ENCODE results near the gene TNPO2. TPM values are rescaled to one million over a fixed set of nuclear protein-coding genes. Genes with fewer than 3 reads are reported as not detected.

Gene TNPO2
- total RNA-seq, 2 donors from 2014 or later = 35.9 to 55.2 TPM

DNA sequence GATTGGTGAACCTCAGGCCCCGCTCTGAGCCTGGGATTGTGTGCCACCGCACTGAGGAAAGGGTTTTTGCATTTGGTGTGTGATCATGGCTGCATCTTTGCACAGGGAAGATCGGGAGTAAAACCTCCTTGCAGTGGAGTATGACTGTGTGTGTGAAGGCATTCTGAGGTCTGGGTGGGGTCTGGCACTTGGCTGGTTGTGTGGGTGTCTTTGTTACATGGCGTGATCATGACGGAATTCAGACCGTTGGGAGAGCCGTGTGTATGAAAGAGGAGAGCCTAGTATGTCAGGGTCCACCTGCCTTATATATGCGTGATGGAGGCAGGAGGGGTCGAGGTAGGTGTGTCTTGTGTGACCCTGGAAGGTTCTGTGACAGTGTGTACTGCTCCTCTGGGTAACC is 27.1 kb upstream of the TNPO2 start:
- no peak overlapping the region for H3K27ac ChIP-seq
- no peaks in the 10 kb centered on the region for H3K9me3 ChIP-seq
- TF ChIP-seq, protein P1, sequence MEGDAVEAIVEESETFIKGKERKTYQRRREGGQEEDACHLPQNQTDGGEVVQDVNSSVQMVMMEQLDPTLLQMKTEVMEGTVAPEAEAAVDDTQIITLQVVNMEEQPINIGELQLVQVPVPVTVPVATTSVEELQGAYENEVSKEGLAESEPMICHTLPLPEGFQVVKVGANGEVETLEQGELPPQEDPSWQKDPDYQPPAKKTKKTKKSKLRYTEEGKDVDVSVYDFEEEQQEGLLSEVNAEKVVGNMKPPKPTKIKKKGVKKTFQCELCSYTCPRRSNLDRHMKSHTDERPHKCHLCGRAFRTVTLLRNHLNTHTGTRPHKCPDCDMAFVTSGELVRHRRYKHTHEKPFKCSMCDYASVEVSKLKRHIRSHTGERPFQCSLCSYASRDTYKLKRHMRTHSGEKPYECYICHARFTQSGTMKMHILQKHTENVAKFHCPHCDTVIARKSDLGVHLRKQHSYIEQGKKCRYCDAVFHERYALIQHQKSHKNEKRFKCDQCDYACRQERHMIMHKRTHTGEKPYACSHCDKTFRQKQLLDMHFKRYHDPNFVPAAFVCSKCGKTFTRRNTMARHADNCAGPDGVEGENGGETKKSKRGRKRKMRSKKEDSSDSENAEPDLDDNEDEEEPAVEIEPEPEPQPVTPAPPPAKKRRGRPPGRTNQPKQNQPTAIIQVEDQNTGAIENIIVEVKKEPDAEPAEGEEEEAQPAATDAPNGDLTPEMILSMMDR (IDR thresholded peaks at IDR 0.05) = no peak
- DNase-seq (ENCODE audit: low spot score) = no peak
- H3K4me3 ChIP-seq = no peak overlapping the region
- no peaks in the 10 kb centered on the region for H3K27me3 ChIP-seq
- H3K36me3 ChIP-seq = peaks cover 23% of the 10 kb centered on the region
- H3K4me1 ChIP-seq = no peaks in the 10 kb centered on the region

DNA sequence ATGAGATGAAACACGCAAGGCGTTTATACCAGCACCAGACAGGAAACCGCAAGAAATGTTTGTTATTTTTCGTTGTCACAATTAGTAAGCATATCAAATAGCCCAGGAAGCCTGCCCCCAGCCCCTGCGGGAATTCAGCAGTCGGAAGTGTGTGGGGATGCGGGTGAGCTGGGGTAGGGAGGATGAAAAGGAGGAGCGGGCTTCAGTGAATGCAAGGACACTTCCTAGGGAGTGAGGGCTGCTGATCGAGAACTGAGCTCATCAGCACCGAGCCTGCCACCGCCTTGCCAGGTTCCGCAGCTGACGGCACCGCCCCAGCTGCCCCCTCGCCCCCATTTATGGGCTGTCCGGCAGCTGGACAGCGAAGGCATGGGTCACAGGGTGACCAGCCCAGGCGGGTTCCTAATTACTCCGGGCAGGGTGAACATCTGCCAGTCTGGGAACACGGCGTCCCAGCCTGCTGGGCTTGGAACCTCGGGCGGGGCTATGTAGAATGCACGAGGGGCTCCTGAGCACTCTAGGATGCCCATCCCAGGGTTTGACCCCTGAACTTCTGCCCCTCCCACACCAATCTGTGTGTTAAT is 26.3 kb upstream of the TNPO2 start:
- DNase-seq (ENCODE audit: low spot score) = no peak
- Histone ChIP-seq H3K9me3 (no peaks in the 10 kb centered on the region), H3K36me3 (peaks cover 29% of the 10 kb centered on the region), H3K27ac (no peak overlapping the region), H3K27me3 (no peaks in the 10 kb centered on the region), H3K4me1 (no peaks in the 10 kb centered on the region), H3K4me3 (no peak overlapping the region)
- TF ChIP-seq, protein P1 (IDR thresholded peaks at IDR 0.05) = no peak

DNA sequence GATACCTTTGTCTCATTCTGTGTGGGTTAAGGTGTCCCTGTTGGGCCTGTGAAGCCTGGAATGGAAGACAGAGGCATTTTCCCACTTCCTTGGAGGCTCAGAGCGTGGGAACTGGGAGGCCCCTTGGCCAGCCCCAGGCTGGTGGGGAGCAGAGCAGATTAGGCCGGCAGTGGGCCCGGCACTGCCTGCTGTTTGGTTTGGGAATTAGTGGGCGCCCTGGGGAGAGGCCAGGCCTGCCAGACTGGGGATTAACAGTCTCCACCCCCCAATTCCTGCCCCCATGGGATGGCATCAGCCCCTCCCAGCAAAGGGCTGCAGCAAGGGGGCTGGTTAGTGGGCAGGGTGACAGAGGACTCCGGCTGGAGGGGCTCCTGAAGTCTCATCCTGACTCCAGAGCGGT is 24.8 kb upstream of the TNPO2 start:
- H3K4me3 ChIP-seq = no peak overlapping the region
- no peaks in the 10 kb centered on the region for H3K27me3 ChIP-seq
- no peaks in the 10 kb centered on the region for H3K4me1 ChIP-seq
- H3K36me3 ChIP-seq = peaks cover 29% of the 10 kb centered on the region
- DNase-seq (ENCODE audit: low spot score) = no peak
- TF ChIP-seq, protein P1 (IDR thresholded peaks at IDR 0.05) = no peak
- H3K9me3 ChIP-seq = no peaks in the 10 kb centered on the region
- H3K27ac ChIP-seq = no peak overlapping the region

DNA sequence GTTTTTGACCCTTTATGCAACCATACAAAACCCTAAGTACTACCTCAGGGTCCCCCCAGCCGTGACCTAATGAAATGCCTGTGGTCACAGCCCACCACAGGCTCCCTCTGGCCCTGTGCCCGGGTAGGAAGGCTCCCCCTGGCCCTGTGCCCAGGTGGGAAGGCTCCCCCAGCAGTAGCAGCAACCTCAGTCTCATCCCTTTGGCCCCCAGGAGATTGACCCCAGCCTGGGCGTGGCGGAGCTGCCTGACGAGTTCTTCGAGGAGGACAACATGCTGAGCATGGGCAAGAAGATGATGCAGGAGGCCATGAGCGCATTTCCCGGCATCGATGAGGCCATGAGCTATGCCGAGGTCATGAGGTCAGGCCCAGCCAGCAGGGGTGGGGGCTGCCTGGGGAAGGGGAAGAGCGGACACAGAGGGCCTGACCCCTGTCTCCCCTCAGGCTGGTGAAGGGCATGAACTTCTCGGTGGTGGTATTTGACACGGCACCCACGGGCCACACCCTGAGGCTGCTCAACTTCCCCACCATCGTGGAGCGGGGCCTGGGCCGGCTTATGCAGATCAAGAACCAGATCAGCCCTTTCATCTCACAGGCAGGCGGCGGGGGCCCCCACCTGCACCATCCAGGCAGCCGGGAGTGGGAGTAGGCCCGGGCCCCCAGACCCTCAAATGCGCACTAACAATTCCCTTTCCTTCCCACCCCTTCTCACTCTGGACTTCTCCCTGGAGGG is 21.6 kb upstream of the TNPO2 start:
- TF ChIP-seq, protein P1 (IDR thresholded peaks at IDR 0.05) = no peak
- Histone ChIP-seq H3K36me3 (peaks cover 40% of the 10 kb centered on the region), H3K4me3 (no peak overlapping the region), H3K4me1 (no peaks in the 10 kb centered on the region), H3K27me3 (no peaks in the 10 kb centered on the region), H3K9me3 (no peaks in the 10 kb centered on the region), H3K27ac (no peak overlapping the region)
- DNase-seq (ENCODE audit: low spot score) = no peak

DNA sequence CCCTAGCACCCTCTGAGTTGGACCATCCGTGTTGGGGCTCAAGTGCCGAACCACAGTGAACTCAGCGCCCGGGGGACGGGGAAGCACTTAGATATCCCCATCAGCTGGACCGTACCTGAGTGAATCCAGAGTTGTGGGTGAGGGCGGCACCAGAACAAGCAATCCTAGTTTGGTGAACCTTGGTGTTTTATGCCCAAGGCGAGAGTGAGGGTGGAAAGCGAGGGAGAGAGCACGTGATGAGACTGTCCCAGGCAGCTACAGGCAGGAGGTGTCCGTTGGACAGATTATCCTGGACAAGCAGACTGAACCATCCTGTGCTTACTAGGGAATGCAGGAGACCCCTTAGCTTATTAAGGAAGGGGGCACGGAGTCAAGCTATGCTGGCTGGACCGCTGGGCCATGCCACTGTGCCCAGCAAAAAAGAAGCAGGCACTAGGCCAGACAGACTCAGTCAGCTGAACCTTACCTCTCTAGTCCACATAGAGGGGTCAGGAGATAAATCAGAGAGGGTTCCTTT is 14.2 kb upstream of the TNPO2 start:
- H3K27ac ChIP-seq = peak overlapping the region; percentile 83 to 86
- TF ChIP-seq, protein P1 (IDR thresholded peaks at IDR 0.05) = no peak
- peak overlapping the region; percentile 77 to 87 for H3K4me3 ChIP-seq
- DNase-seq (ENCODE audit: low spot score) = no peak
- H3K4me1 ChIP-seq = peaks cover 0 to 36% of the 10 kb centered on the region in 2 donors
- H3K9me3 ChIP-seq = no peaks in the 10 kb centered on the region
- H3K27me3 ChIP-seq = no peaks in the 10 kb centered on the region
- peaks cover 25% of the 10 kb centered on the region for H3K36me3 ChIP-seq
